Suprapubic skin (tissue), 4 donors: ENCODE data around the gene CYSRT1.

Source experiments
- CTCF ChIP-seq, 2 donors: fragments of 200-600 bp in 1 of 2; fragments of 450-650 bp in 1 of 2; sonication (generic) in 1 of 2; IDR thresholded peaks; one replicate each; pipeline ENCODE4 v1.5.1; 2016 to 2019; ENCODE audit warnings: antibody characterized with exemption in 2 of 2, mild to moderate bottlenecking in 1 of 2, moderate library complexity in 1 of 2
- POLR2A ChIP-seq, 2 donors: fragments of 450-650 bp; IDR thresholded peaks; one replicate each; pipeline ENCODE4 v1.6.1; 2017; ENCODE audit warnings: antibody characterized with exemption in 2 of 2, mild to moderate bottlenecking in 2 of 2, moderate library complexity in 2 of 2
- POLR2AphosphoS5 ChIP-seq, 3 donors: sonication (generic); formaldehyde crosslinking; IDR thresholded peaks; one replicate each; pipeline ENCODE4 v1.6.1; 2017; ENCODE audit warnings: antibody characterized with exemption in 3 of 3

DNA sequence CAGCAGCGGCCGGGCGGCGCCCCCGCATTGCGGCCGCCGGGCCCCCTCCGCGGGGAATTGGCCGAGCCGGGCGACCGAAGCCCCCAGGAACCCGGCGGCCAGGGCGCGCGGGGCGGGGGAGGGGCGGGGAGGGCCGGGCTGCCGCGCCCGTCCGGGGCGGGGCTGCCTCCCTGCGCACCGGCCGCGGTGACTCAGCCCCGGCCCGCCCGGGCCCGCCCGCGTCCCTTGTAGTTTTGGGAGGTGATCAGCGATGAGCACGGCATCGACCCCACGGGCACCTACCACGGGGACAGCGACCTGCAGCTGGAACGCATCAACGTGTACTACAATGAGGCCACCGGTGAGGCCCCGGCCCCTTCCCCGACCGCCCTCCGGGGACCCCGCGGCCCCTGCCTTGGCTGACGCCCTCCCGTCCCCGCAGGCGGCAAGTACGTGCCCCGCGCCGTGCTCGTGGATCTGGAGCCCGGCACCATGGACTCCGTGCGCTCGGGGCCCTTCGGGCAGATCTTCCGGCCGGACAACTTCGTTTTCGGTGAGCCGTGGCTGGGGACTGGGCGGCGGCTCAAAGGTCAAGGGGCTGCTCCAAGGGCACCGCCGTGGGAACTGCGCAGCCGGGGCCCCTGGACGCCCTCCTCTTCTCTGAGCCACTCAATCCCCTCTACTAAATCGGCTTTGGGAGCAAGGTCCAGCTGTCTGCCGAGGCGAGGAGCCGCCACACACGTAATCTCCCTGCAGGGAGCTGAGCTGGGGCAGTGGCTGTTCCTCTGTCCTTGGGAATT is 16.7 kb downstream of the CYSRT1 start:
- TF ChIP-seq CTCF (IDR thresholded peaks at IDR 0.05) (no peak), POLR2A (IDR thresholded peaks at IDR 0.05) (no peak), POLR2AphosphoS5 (IDR thresholded peaks at IDR 0.05) (peak in 2 of 3 donors; percentile 16 to 21)
